ENCODE measurements around the gene PI16. TPM values are rescaled to one million over a fixed set of nuclear protein-coding genes. Genes with fewer than 3 reads are reported as not detected.

Gene PI16
- total and polyA plus RNA-seq, 7 donors, result 0.85 to 50.7 (median 2.9) TPM

GRCh38 chr6:36997811-36998722, 43.5 kb downstream of the PI16 start:
- peak; percentile 93 for DNase-seq
- peaks cover 0 to 23% (median 8%) of the 10 kb centered on the region in 4 donors for H3K4me1 ChIP-seq
- no peak overlapping the region for H3K4me3 ChIP-seq
- no peaks in the 10 kb centered on the region for H3K27me3 ChIP-seq
- intact Hi-C loops (cut with DNase I), result no loop called here
- WGBS, 2 donors, result 54 to 76% methylated on average over 18 of the region's 18 CpGs
- TF ChIP-seq POLR2AphosphoS5 (IDR thresholded peaks at IDR 0.05), result peak in 1 of 4 donors; percentile 41
- TF ChIP-seq EP300 (IDR thresholded peaks at IDR 0.05), result peak in 2 of 4 donors; percentile 54 to 78
- no peak for TF ChIP-seq CTCF (IDR thresholded peaks at IDR 0.05)
- TF ChIP-seq POLR2A (IDR thresholded peaks at IDR 0.05), result no peak
- H3K27ac ChIP-seq, result peak overlapping the region; percentile 78 to 89 (median 79)
- H3K36me3 ChIP-seq, result no peaks in the 10 kb centered on the region
- no peaks in the 10 kb centered on the region for H3K9me3 ChIP-seq

GRCh38 chr6:36998723-36999038, 44.1 kb downstream of the PI16 start:
- Histone ChIP-seq H3K27me3 (no peaks in the 10 kb centered on the region), H3K36me3 (no peaks in the 10 kb centered on the region), H3K4me1 (peaks cover 0 to 23% (median 8%) of the 10 kb centered on the region in 4 donors), H3K27ac (peak overlapping the region; percentile 78 to 89 (median 79)), H3K9me3 (no peaks in the 10 kb centered on the region), H3K4me3 (no peak overlapping the region)
- no peak for DNase-seq
- TF ChIP-seq EP300 (IDR thresholded peaks at IDR 0.05) (no peak), POLR2AphosphoS5 (IDR thresholded peaks at IDR 0.05) (peak in 1 of 4 donors; percentile 64)
- intact Hi-C loops (cut with DNase I), result no loop called here
- WGBS, 2 donors, result 75 to 86% methylated on average over 8 of the region's 8 CpGs

GRCh38 chr6:36999061-36999750, 44.7 kb downstream of the PI16 start:
- TF ChIP-seq POLR2A (IDR thresholded peaks at IDR 0.05), result no peak
- no peak for TF ChIP-seq EP300 (IDR thresholded peaks at IDR 0.05)
- TF ChIP-seq POLR2AphosphoS5 (IDR thresholded peaks at IDR 0.05), result no peak
- no peak for TF ChIP-seq CTCF (IDR thresholded peaks at IDR 0.05)
- H3K36me3 ChIP-seq, result no peaks in the 10 kb centered on the region
- H3K9me3 ChIP-seq, result no peaks in the 10 kb centered on the region
- peak overlapping the region; percentile 78 to 89 (median 79) for H3K27ac ChIP-seq
- no peak overlapping the region for H3K4me3 ChIP-seq
- DNase-seq, result no peak
- H3K27me3 ChIP-seq, result no peaks in the 10 kb centered on the region
- intact Hi-C loops (cut with DNase I), result no loop called here
- H3K4me1 ChIP-seq, result peaks cover 0 to 23% (median 8%) of the 10 kb centered on the region in 4 donors
- 83 to 91% methylated on average over 15 of the region's 15 CpGs for WGBS, 2 donors

GRCh38 chr6:36999751-37000125, 45.2 kb downstream of the PI16 start:
- WGBS, 2 donors, result 90 to 98% methylated on average over 4 of the region's 4 CpGs
- no peaks in the 10 kb centered on the region for H3K27me3 ChIP-seq
- H3K9me3 ChIP-seq, result no peaks in the 10 kb centered on the region
- H3K27ac ChIP-seq, result no peak overlapping the region
- no peak overlapping the region for H3K4me3 ChIP-seq
- no peaks in the 10 kb centered on the region for H3K36me3 ChIP-seq
- intact Hi-C loops (cut with DNase I), result no loop called here
- TF ChIP-seq CTCF (IDR thresholded peaks at IDR 0.05), result no peak
- TF ChIP-seq EP300 (IDR thresholded peaks at IDR 0.05), result no peak
- TF ChIP-seq POLR2AphosphoS5 (IDR thresholded peaks at IDR 0.05), result no peak
- TF ChIP-seq POLR2A (IDR thresholded peaks at IDR 0.05), result no peak
- DNase-seq, result no peak
- H3K4me1 ChIP-seq, result peaks cover 0 to 23% (median 8%) of the 10 kb centered on the region in 4 donors

All from sigmoid colon (tissue), 7 donors.